ENCODE results near the gene TNFRSF8. TPM values are rescaled to one million over a fixed set of nuclear protein-coding genes. Genes with fewer than 3 reads are reported as not detected.

Gene TNFRSF8
- total RNA-seq, 3 donors from 2014 or later (not counting 1 experiment from before 2014, with no cell fraction given), result 0.34 to 1.7 (median 0.50) TPM

- Mint-ChIP-seq H3K27me3 (ENCODE audit: low read depth in 2 of 2) (peaks cover 0 to 5% of the 10 kb centered on the region in 2 donors), H3K9me3 (no peaks in the 10 kb centered on the region), H3K4me3 (no peak overlapping the region), H3K4me1 (peaks cover 16 to 30% of the 10 kb centered on the region in 2 donors), H3K27ac (peak overlapping the region; percentile 64 to 74), H3K36me3 (no peaks in the 10 kb centered on the region)
- 76% methylated on average over 24 of the region's 24 CpGs for WGBS (ENCODE audit: insufficient coverage)
- no peak overlapping the region for H3K27ac ChIP-seq (ENCODE audit: low read length)
- DNase-seq, result peak in 1 of 2 donors; percentile 18
- H3K27me3 ChIP-seq (ENCODE audit: control insufficient read depth, insufficient read depth, low read length), result no peaks in the 10 kb centered on the region
- ATAC-seq, result peak in 1 of 3 donors; percentile 4
- H3K4me3 ChIP-seq (ENCODE audit: low read length), result no peak overlapping the region
- H3K9me3 ChIP-seq (ENCODE audit: control insufficient read depth, insufficient read depth, low read length), result no peaks in the 10 kb centered on the region
- H3K36me3 ChIP-seq (ENCODE audit: control insufficient read depth, insufficient read depth, low read length), result no peaks in the 10 kb centered on the region
- TF ChIP-seq CTCF (IDR thresholded peaks at IDR 0.05), result no peak
- peaks cover 27% of the 10 kb centered on the region for H3K4me1 ChIP-seq (ENCODE audit: control insufficient read depth, insufficient read depth, low read length)
- intact Hi-C loops (cut with micrococcal nuclease), result loop anchor here (2.0 kb wide), 1 partner anchor 53 kb away; no protein-coding TSS in a partner anchor
Observed at GRCh38 chr1:12125422-12126355, 62.6 kb downstream of the TNFRSF8 start.

- no peak for ATAC-seq
- Histone ChIP-seq H3K4me3 (ENCODE audit: low read length) (no peak overlapping the region), H3K27me3 (ENCODE audit: control insufficient read depth, insufficient read depth, low read length) (no peaks in the 10 kb centered on the region), H3K27ac (ENCODE audit: low read length) (no peak overlapping the region), H3K4me1 (ENCODE audit: control insufficient read depth, insufficient read depth, low read length) (peaks cover 28% of the 10 kb centered on the region), H3K9me3 (ENCODE audit: control insufficient read depth, insufficient read depth, low read length) (no peaks in the 10 kb centered on the region), H3K36me3 (ENCODE audit: control insufficient read depth, insufficient read depth, low read length) (no peaks in the 10 kb centered on the region)
- H3K27ac Mint-ChIP-seq, result peak overlapping the region in 1 of 2 donors; percentile 63
- DNase-seq, result no peak
- no peak for TF ChIP-seq CTCF (IDR thresholded peaks at IDR 0.05)
- WGBS (ENCODE audit: insufficient coverage), result 96% methylated on average over 9 of the region's 9 CpGs
- H3K9me3 Mint-ChIP-seq, result no peaks in the 10 kb centered on the region
- H3K4me1 Mint-ChIP-seq, result peaks cover 16 to 25% of the 10 kb centered on the region in 2 donors
- no peaks in the 10 kb centered on the region for H3K36me3 Mint-ChIP-seq
- intact Hi-C loops (cut with micrococcal nuclease), result no loop called here
- H3K27me3 Mint-ChIP-seq (ENCODE audit: low read depth in 2 of 2), result peaks cover 0 to 3% of the 10 kb centered on the region in 2 donors
- no peak overlapping the region for H3K4me3 Mint-ChIP-seq
Observed at GRCh38 chr1:12126781-12127180, 63.7 kb downstream of the TNFRSF8 start.

- Mint-ChIP-seq H3K27me3 (ENCODE audit: low read depth in 2 of 2) (peaks cover 0 to 2% of the 10 kb centered on the region in 2 donors), H3K9me3 (no peaks in the 10 kb centered on the region), H3K4me1 (peaks cover 16 to 25% of the 10 kb centered on the region in 2 donors), H3K4me3 (no peak overlapping the region), H3K27ac (no peak overlapping the region), H3K36me3 (no peaks in the 10 kb centered on the region)
- DNase-seq, result no peak
- WGBS (ENCODE audit: insufficient coverage), result 93% methylated on average over 9 of the region's 10 CpGs
- Histone ChIP-seq H3K4me1 (ENCODE audit: control insufficient read depth, insufficient read depth, low read length) (peaks cover 34% of the 10 kb centered on the region), H3K4me3 (ENCODE audit: low read length) (no peak overlapping the region), H3K27ac (ENCODE audit: low read length) (no peak overlapping the region), H3K36me3 (ENCODE audit: control insufficient read depth, insufficient read depth, low read length) (no peaks in the 10 kb centered on the region), H3K9me3 (ENCODE audit: control insufficient read depth, insufficient read depth, low read length) (no peaks in the 10 kb centered on the region), H3K27me3 (ENCODE audit: control insufficient read depth, insufficient read depth, low read length) (no peaks in the 10 kb centered on the region)
- no peak for TF ChIP-seq CTCF (IDR thresholded peaks at IDR 0.05)
- intact Hi-C loops (cut with micrococcal nuclease), result no loop called here
- ATAC-seq, result no peak
Observed at GRCh38 chr1:12127206-12127810, 64.2 kb downstream of the TNFRSF8 start.
